Vagina (tissue), 2 donors: ENCODE results near the gene SUMF1.

Experiments used
- POLR2AphosphoS5 ChIP-seq, 2 donors: sonication (generic); formaldehyde crosslinking; IDR thresholded peaks; one replicate each; pipeline ENCODE4 v1.9.0; 2017; ENCODE audit warnings: antibody characterized with exemption in 2 of 2, mild to moderate bottlenecking in 2 of 2, low read depth in 1 of 2; ENCODE audit not compliant: insufficient read depth in 1 of 2
- TF ChIP-seq, protein P1 (sequence below), 3 experiments: fragments of 450-650 bp in 2 of 3; fragments of 200-600 bp in 1 of 3; sonication (generic) in 1 of 3; IDR thresholded peaks; one replicate each; pipeline ENCODE4 v1.5.1; 2017 to 2019; ENCODE audit warnings: antibody characterized with exemption in 3 of 3, mild to moderate bottlenecking in 2 of 3, moderate library complexity in 2 of 3

DNA sequence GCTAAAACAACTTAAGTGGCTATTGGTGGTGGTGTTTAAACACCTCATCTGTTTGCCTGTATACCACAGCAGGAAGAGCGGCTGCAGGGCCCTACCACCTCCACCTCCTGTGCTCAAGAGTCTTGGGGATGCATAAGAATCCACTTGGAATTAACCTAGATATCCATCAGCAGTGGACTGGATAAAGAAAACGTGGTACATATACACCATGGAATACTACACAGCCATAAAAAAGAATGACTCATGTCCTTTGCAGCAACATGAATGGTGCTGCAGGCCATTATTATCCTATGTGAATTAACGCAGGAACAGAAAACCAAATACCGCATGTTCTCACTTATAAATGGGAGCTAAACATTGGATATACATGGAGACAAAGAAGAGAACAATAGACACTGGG lies 87.1 kb downstream of the SUMF1 start:
- TF ChIP-seq, protein P1, sequence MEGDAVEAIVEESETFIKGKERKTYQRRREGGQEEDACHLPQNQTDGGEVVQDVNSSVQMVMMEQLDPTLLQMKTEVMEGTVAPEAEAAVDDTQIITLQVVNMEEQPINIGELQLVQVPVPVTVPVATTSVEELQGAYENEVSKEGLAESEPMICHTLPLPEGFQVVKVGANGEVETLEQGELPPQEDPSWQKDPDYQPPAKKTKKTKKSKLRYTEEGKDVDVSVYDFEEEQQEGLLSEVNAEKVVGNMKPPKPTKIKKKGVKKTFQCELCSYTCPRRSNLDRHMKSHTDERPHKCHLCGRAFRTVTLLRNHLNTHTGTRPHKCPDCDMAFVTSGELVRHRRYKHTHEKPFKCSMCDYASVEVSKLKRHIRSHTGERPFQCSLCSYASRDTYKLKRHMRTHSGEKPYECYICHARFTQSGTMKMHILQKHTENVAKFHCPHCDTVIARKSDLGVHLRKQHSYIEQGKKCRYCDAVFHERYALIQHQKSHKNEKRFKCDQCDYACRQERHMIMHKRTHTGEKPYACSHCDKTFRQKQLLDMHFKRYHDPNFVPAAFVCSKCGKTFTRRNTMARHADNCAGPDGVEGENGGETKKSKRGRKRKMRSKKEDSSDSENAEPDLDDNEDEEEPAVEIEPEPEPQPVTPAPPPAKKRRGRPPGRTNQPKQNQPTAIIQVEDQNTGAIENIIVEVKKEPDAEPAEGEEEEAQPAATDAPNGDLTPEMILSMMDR (IDR thresholded peaks at IDR 0.05), result no peak
- TF ChIP-seq POLR2AphosphoS5 (IDR thresholded peaks at IDR 0.05; ENCODE audit: insufficient read depth in 1 of 2, low read depth in 1 of 2), result no peak
